ENCODE results near the gene GARRE1. TPM values are rescaled to one million over a fixed set of nuclear protein-coding genes. Genes with fewer than 3 reads are reported as not detected.

The GARRE1 gene
- total RNA-seq (2021; ENCODE audit: unreplicated experiment) (16.9 TPM), Bru-seq, nascent RNA (percentile 71 among the genes with signal in this experiment), BruChase-seq, experiment 1, labeled RNA remaining after a 6-hour chase (percentile 67 among the genes with signal in this experiment), BruChase-seq, experiment 2, labeled RNA remaining after a 2-hour chase (percentile 67 among the genes with signal in this experiment)
- 9.1 and 10.8 TPM in 2 replicates for polyA plus RNA-seq (2012)
- long read RNA-seq, partial matches to known transcripts: 10 of 13 reads
- long read RNA-seq, other reads (novel, unspliced or antisense): 1 of 13 reads

GRCh38 chr19:34254046-34254697 is at the start of gene GARRE1:
Gene GARRE1, plus strand, starts transcription at chr19:34254554. Its CDS starts 45,920 bp downstream, at chr19:34300474.
- Histone ChIP-seq H3K36me3 (ENCODE audit: control insufficient read depth in 1 of 2, insufficient read depth in 2 of 2, low read length in 2 of 2) (no peaks in the 10 kb centered on the region), H3K27ac (ENCODE audit: low read depth, low read length) (peak within 1 kb of the TSS; percentile 82), H3K4me3 (replicated peaks in 1 of 2; ENCODE audit: low read depth in 1 of 2, low read length in 2 of 2) (peak within 1 kb of the TSS; percentile 77 to 85), H2AFZ (ENCODE audit: low read depth, low read length, poor library complexity, severe bottlenecking) (peak within 1 kb of the TSS; percentile 76), H3K4me2 (ENCODE audit: low read length) (peak within 1 kb of the TSS; percentile 86), H3K9me2 (ENCODE audit: insufficient read depth) (no peaks in the 10 kb centered on the region), H4K20me1 (ENCODE audit: insufficient read depth) (no peaks in the 10 kb centered on the region), H3K9ac (ENCODE audit: low read length) (peak within 1 kb of the TSS; percentile 85), H3K9me3 (ENCODE audit: control insufficient read depth in 1 of 2, insufficient read depth in 1 of 2, low read depth in 1 of 2, low read length in 2 of 2) (no peaks in the 10 kb centered on the region), H3K27me3 (ENCODE audit: insufficient read depth, low read length) (no peaks in the 10 kb centered on the region), H3K4me1 (ENCODE audit: control insufficient read depth in 1 of 2, insufficient read depth in 2 of 2, low read length in 2 of 2) (peaks cover 8 to 20% of the 10 kb centered on the region in 2 experiments; a peak in 3 of 4 replicates), H3K79me2 (ENCODE audit: insufficient read depth, low read length) (peaks cover 32% of the 10 kb centered on the region)
- POLR2A ChIA-PET: no interaction called here
- CTCF ChIA-PET: no interaction called here
- RAD21 ChIA-PET (ENCODE audit: low non-redundant PET in 1 of 2, low total read pairs in 2 of 2, uncharacterized antibody in 2 of 2, unreplicated experiment in 2 of 2): no interaction called here
- TSS peak; percentile 95 for BruUV-seq (replicated peaks)
- DNase-seq (ENCODE audit: low read depth, low spot score): no peak
- intact Hi-C loops (cut with micrococcal nuclease): no loop called here
- no peak for TF ChIP-seq FOSL1 (IDR thresholded peaks at IDR 0.05; ENCODE audit: low read depth)
- no peak; the same call in 1 of the 2 replicates for TF ChIP-seq SP1 (IDR thresholded peaks at IDR 0.05; ENCODE audit: low read depth)
- TF ChIP-seq EGR1 (IDR thresholded peaks at IDR 0.05; ENCODE audit: low read depth): peak; percentile 68; the same call in 1 of the 2 replicates
- no peak for TF ChIP-seq JUND (IDR thresholded peaks at IDR 0.05)
- TF ChIP-seq REST (IDR thresholded peaks at IDR 0.05; ENCODE audit: low read depth): no peak
- TF ChIP-seq EZH2phosphoT487 (IDR thresholded peaks at IDR 0.05; ENCODE audit: borderline replicate concordance): no peak
- no peak for TF ChIP-seq CEBPB (IDR thresholded peaks at IDR 0.05; ENCODE audit: low read depth)
- TF ChIP-seq YY1 (IDR thresholded peaks at IDR 0.05; ENCODE audit: extremely low read depth, insufficient replicate concordance, low read depth, low read length): no peak
- TF ChIP-seq CTCF (IDR thresholded peaks at IDR 0.05 in 2 of 3, conservative IDR thresholded peaks at IDR 0.05 in 1 of 3; ENCODE audit: borderline replicate concordance in 1 of 3, insufficient read depth in 1 of 3, low read depth in 2 of 3, low read length in 2 of 3): no peak
- TF ChIP-seq MAX (IDR thresholded peaks at IDR 0.05): no peak; the same call in 1 of the 2 replicates
- peak; percentile 23; the same call in 1 of the 2 replicates for TF ChIP-seq SIN3A (IDR thresholded peaks at IDR 0.05; ENCODE audit: low read depth)
- no peak for TF ChIP-seq ATF3 (IDR thresholded peaks at IDR 0.05)
- TF ChIP-seq ZFX (IDR thresholded peaks at IDR 0.05): no peak
- no peak for TF ChIP-seq TCF7L2 (IDR thresholded peaks at IDR 0.05; ENCODE audit: borderline replicate concordance, extremely low read depth, insufficient read depth, insufficient read length)
- peak; percentile 76 for TF ChIP-seq POLR2A (IDR thresholded peaks at IDR 0.05; ENCODE audit: borderline replicate concordance, extremely low read depth, insufficient read depth, insufficient read length)
- no peak for TF ChIP-seq CBX3 (IDR thresholded peaks at IDR 0.05; ENCODE audit: low read depth)
- peak; percentile 94 for TF ChIP-seq POLR2AphosphoS5 (IDR thresholded peaks at IDR 0.05; ENCODE audit: low read depth, low read length)
- peak; percentile 91 for ATAC-seq
